GM18519 (cell line): ENCODE results near the gene SDR42E1.
"Not testable (repeated sequence)": the region's sequence is repeated elsewhere in the genome, so short reads cannot be mapped to it uniquely, and the experiment has no call there.

Experiments
- ATAC-seq: cut with Tn5 transposase; IDR thresholded peaks from one replicate; pipeline ENCODE4 v1.9.1; 2021; ENCODE audit warnings: mild to moderate bottlenecking, moderate library complexity; ENCODE audit not compliant: unreplicated experiment, low FRiP score

Gene SDR42E1

GRCh38 chr16:82037666-82038065 is 26.4 kb upstream of the SDR42E1 start:
- ATAC-seq: no peak

DNA sequence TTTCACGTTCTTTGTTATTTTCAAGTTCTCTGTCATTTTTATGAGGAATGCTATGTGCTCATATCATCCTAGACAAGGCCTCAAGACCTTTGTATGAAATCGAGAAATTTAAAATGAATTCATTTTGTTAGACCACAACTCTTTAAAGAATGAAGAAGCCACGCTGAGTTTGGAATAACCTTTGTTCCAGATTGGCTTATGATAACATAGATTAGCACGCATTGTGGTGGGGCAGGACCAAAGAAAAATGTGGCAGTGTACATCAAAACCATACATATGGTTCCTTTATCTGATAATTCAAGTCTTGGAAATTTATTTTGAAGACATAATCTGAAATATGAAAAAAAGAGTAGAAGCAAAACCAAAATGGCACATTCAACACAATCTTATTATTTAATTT is 26.0 kb upstream of the SDR42E1 start:
- no peak for ATAC-seq

DNA sequence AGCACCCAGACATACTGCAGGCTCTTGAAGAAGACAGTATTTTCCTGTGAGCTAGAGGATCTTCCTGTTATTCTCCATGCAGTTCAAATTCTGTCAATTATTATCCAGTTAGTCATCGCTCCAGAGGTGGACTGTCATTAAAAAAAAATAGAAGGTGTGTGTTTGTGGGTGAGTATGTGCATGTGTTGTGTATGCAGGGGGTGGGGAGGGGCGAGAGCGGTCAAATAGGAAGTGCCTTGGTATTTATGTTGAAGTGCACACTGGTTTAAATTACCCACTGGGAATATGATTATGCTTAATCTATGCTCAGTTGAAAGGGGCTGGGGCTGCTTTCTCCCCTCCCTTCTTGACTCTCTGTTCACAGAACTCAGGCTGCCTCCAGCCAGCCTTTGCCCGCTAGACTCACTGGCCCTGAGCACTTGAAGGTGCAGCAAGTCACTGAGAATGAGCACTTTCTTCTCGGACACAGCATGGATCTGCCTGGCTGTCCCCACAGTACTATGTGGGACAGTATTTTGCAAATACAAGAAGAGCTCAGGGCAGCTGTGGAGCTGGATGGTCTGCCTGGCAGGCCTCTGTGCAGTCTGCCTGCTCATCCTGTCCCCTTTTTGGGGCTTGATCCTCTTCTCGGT is 23.8 kb upstream of the SDR42E1 start, which contains the start of gene HSD17B2:
TSS of gene HSD17B2 (plus strand) at position 273 of the 632 bp plus-strand sequence. CDS start at position 445, 172 bp downstream.
- no peak for ATAC-seq

- no peak for ATAC-seq
These were observed 22.5 kb upstream of the SDR42E1 start for GRCh38 chr16:82033683-82034300.

DNA sequence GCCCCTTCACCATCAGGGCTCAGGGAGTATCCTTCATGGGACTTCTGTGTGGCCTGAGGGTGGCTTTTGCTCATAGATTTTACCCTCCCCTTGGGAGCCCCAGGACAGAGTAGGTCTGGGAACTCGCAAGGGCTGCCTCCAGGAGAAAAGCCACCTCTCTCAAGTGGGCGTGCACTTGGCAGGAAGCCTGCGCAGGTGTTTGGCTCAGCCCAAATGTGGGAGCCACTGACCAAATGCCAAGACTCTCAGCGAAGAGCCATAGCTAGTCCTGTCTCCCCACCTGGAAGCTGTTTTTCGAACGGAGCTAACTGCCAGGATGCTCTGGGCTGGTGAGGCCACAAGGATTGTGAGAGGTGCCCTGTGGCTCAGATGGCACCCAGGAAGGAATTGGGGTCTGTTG is 21.7 kb upstream of the SDR42E1 start:
- no peak for ATAC-seq

- no peak for ATAC-seq
These were observed 20.1 kb upstream of the SDR42E1 start for GRCh38 chr16:82031116-82032084.

- no peak for ATAC-seq
These were observed 16.4 kb upstream of the SDR42E1 start for GRCh38 chr16:82027629-82028064.

GRCh38 chr16:82024883-82025282 is 13.6 kb upstream of the SDR42E1 start:
- ATAC-seq: no peak

DNA sequence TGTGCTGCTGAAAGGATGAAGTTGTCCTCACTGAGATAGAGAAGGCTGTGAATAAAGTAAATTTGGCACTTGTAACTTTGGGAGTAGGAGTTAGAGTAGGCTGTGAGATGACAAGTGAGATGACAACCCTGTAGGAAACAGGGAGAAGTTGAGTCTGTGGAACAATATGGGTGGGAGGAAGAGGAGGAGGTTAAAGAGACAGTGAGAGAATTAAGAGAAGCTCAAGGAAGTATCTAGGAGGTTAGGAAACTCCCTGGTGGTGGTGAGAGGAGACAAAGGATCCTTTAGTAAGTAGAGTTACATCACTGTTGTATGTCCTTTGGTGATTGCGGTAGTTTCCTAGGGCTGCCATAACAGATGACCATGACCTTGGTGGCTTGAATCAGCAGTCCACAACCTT is 13.0 kb upstream of the SDR42E1 start:
- no peak for ATAC-seq

DNA sequence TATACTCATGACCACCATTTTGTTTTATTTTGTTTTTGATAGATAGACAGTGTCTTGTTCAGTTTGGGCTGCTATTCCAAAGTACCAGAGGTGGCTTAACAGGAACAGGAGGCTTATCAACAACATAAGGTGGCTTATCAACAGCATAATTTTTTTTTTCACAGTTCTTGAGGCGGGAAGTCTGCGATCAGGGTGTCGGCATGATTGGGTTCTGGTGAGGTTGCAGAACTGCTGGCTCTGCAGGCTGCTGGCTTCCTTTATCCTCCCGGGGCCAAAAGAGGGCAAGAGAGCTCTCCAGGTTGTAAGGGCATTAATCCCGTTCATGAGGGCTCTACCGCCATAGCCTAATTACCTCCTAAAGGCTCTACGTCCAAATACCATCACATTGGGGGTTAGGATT is 11.9 kb upstream of the SDR42E1 start:
- ATAC-seq: no peak

- no peak for ATAC-seq
These were observed 8.8 kb upstream of the SDR42E1 start for GRCh38 chr16:82020051-82020450.

GRCh38 chr16:82019535-82019934 is 8.3 kb upstream of the SDR42E1 start:
- no peak for ATAC-seq

GRCh38 chr16:82017911-82018568 is 6.8 kb upstream of the SDR42E1 start:
- no peak for ATAC-seq

DNA sequence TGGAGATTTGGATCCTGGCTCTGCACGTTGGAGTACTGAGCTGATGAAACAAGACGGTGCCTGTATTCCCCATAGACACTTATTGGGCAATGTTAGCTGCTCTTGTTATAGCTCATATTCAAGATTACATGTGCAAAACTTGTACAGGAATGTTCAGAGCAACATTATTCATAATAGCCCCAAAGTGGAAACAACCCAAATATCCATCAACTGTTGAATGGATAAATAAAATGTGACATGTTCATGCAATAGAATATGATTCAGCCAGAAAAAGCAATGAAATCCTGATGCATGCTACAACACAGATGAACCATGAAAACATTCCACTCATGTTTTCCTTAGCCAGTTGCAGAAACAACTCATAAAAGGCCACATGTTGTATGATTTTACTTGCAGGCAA is 5.7 kb upstream of the SDR42E1 start:
- ATAC-seq: no peak

DNA sequence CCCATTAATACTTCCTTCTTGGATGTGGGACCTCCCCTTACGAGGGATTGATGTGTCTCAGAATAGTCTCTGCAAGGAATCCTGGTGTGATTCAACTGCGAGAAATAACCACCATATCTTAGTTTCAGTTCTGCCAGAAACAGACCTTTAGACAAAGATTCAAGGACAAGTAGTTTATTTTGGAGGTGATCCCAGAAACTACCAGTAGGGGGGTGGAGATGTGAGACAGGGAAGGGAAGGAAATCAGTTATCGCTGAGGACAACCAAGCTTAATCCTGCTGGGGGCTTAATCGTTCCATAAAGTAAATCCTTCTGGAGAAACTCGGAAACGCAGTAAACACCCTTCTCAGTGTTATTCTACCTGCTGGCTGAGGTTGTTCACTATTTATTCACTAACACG is 5.0 kb upstream of the SDR42E1 start:
- ATAC-seq: no peak

DNA sequence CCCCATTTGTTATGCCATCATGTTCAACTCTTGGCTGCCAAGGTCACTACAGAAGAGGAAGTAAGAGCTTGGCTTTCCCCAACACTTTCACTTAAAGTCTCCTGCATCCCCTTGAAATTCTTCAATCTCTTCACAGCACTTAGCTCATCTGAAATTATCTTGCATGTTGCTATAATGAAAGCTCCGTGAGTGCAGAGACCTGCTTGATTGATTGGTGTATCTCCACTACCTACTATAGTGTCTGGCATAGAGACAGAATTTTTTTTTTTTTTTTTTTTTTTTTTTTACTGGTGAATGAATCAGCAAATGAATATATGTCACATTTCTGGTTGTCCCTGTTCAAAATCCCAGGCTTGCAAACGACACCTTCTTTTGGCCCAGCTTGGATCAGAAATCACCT is 1.9 kb upstream of the SDR42E1 start:
- no peak for ATAC-seq

DNA sequence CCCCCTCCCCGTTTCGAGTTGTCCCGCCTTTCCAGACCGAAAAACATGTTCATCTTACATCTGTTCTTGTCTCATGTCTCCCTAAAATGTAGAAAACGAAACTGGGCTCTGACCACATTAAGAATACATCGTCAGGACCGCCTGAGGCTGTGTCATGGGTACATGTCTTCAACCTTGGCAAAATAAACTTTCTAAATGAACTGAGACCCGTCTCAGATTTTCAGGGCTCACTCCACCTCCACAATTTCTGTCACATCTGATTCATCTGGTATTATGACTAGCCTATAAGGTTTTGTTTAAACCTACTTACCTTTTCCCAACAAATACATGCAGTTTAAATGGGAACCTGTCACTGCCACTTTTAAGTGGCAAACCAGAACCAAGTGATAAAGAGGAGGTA is 621 bp downstream of the SDR42E1 start:
- no peak for ATAC-seq

- not testable (repeated sequence) for ATAC-seq
These were observed 1.5 kb downstream of the SDR42E1 start for GRCh38 chr16:82009789-82010188.

DNA sequence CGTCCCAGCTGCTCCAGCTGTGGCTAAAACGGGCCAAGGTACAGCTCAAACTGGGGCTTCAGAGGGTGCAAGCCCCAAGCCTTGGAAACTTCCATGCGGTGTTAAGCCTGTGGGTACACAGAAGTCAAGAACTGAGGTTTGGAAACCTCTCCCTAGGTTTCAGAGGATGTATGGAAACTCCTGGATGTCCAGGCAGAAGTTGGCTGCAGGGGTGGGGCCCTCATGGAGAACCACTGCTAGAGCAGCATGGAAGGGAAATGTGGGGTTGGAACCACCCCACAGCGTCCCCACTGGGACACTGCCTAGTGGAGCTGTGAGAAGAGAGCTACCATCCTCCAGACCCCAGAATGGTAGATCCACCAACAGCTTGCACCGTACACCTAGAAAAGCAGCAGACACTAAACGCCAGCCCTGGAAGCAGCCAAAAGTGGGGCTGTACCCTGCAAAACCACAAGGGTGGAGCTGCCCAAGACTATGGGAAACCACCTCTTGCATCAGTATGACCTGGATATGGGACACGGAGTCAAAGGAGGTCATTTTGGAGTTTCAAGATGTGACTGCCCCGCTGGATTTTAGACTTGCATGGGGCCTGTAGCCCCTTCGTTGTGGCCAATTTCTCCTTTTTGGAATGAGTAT is 2.2 kb downstream of the SDR42E1 start:
- ATAC-seq: no peak

GRCh38 chr16:82007189-82007588 is 4.1 kb downstream of the SDR42E1 start:
- no peak for ATAC-seq
